HG02870 (cell line): Measurements from ENCODE around the gene PPM1H.
A peak's percentile ranks its signal among the peaks of the same experiment; 100 is the strongest.
"Not testable (repeated sequence)": the region's sequence is repeated elsewhere in the genome, so short reads cannot be mapped to it uniquely, and the experiment has no call there.

ENCODE experiments used
- ATAC-seq: cut with Tn5 transposase; IDR thresholded peaks from one replicate; pipeline ENCODE4 v1.9.1; 2021; ENCODE audit warnings: mild to moderate bottlenecking, moderate library complexity; ENCODE audit not compliant: unreplicated experiment

PPM1H gene

DNA sequence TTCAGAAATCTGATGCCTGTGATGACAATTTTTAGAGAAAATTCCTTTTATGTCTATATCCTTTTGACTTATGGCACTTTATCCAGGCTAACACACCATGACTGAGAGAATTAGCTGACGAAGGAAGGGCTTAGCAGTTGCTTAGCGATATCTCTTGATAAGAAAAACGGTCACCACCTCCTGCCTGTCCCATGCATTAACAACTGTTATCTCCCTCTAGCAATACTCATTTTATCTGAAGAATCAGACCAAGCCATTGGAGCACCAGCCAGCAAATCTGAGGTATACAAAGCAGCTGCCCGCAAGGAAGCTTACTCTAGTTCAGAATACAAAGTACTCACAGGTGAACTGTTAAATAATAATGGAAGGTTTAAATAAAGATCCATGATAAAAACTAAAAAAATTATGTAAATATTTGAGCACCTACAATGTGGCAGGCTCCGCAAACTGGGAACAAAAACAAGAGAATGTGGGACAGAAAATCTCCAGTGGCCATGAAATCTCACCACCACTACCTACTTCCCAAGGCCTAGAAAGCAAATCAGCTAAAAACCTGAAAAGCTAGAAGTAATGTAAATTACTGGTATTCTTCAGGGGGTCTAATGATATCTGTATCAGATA is 24.3 kb downstream of the PPM1H start:
- ATAC-seq = no peak

DNA sequence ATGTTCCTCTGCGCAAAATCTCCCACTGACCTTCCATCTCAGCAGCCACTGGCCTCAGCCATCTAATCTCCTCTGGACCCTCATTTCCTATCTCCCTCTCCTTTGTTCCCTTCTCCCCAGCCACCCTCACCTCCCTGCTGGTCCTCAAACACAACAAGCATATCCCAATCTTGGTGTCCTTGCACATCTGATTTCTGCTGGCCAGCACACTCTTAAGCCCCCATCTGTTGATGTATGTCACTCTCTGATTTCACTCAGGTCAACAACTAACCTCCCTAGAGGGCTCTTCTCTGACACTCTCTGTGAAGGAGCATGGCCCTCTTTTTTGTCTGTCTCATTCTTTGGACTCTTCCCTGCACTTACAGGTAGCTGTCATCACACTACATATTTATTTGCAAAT is 25.6 kb downstream of the PPM1H start:
- ATAC-seq = no peak

DNA sequence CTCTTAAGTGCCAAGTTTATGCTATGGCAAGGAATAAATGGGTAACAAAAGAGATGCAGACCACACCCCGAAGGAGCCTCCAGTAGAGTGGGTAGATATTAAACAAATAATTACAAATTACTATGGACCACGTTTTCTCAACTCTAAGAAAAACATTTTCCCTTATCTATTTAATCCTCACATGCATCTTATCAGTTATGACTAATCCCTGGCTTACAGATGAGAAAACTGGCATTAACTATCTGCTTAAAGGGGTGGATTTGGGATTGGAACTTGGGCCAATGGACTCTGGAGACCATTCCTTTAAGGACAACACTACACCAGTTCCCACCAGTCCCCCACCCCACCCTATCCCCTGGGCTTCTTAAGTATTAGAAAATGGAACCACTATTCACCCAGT is 26.3 kb downstream of the PPM1H start:
- no peak for ATAC-seq

DNA sequence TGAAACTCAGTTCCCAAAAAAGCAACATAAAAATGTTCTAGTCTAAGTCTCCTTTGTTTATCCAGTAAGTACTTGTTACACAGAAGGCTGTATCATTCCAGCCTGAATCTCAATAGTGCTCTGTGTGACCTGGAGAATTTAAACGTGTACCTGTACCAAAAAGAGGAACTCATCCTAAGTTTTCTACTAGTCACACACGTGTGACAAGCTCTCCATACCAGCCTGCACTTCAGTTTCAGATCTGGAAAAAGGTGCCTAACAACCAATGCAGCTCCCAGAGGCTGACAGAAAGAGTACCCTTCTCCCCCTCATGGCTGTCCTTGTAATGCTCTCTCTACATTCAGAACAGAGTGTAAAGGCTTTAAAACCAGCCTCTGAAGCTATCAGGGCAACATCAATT is 27.4 kb downstream of the PPM1H start:
- ATAC-seq = no peak

DNA sequence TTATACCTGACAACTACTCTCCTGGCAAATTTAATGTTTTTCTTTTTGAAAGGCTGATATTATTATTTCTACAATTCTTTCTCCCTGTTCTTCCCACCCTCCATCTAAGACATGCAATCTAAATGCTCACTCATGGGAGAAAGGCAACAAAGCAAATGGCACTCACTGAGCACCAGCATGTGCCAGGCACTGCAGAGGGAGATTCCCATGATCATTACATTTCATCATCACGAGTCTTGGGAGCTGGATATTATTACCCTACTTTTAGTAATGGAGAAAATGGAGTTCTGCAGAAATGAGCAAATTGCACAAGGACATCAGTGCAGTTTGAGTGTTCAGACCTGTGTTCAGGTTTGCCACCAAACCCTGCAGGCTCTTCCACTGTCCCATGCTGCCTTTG is 27.9 kb downstream of the PPM1H start:
- no peak for ATAC-seq

DNA sequence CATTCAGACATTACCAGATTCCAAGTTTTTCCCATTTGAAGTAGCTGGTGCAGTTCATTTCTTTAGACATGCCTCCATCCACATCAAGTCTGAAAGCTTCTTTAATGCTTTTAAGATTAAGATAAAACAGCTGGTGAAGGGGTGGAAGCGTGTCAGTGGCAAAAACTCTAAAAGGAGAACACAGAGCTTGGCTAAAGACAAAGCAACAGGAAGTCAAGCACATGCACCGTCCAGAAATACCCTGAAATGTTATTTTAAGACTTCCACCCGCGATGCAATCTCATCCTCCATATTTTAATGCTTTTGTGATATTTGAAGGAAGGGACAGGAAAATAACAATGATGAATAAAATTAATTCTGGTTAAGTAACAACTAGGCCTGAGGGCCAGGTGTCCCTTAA is 31.8 kb downstream of the PPM1H start:
- ATAC-seq = no peak

DNA sequence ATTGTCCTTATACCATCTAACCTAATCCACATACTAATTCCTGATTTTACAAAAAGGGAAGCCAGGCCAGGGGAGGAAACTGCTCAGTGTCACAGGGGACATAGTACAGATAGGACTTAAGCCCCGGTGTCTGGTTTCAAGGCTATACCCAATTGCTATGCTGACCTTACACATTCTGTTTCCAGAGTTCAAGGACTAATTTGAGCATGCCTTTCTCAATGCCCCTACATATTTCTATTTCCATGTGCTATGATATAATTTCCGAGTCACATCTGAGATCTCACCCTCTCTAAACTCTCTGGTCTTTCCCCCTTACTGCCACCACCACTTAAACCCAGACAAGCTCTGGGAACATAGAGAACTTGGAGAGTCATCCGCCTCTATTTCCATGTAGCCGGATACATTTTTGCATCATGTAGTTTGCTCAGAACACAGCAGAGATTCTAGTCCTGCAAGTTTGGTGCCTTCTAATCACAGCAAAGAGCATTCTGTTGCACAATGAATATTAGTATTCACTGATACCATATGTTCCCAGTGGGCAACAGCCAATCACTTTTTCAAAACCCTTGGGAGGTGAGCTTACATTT is 34.2 kb downstream of the PPM1H start:
- ATAC-seq = no peak

DNA sequence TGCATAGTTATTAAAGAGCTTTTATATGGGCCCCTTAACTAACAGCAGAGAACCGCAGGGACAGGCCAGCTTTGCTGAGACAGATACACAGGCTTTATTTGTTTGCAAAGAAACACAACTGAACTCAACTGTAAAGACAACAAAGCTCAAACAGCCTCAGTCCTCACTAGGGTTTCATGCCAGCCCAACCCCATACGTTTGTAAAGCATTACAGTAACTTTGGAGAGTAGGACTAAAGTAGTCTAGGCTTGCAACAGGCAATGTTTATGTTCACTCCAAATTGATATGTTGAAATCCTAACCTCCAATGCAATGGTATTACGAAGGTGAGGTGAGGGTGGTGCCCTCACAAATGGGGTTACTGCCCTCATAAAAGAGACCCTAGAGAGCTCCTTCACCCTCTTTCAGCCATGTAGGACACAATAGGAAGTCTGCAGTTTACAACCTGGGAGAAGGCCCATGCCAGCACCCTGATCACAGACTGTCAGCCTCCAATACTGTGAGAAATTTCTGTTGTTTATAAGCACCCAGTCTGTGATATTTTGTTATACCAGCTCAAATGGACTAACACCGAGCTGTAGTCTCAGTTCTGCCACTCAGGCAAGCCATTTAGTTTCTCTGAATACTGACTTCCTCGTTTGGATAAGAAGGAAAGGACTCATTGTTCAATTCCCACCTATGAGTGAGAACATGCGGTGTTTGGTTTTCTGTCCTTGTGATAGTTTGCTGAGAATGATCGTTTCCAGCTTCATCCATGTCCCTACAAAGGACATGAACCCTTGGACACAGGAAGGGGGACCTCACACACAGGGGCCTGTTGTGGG is 35.2 kb downstream of the PPM1H start:
- ATAC-seq = no peak

DNA sequence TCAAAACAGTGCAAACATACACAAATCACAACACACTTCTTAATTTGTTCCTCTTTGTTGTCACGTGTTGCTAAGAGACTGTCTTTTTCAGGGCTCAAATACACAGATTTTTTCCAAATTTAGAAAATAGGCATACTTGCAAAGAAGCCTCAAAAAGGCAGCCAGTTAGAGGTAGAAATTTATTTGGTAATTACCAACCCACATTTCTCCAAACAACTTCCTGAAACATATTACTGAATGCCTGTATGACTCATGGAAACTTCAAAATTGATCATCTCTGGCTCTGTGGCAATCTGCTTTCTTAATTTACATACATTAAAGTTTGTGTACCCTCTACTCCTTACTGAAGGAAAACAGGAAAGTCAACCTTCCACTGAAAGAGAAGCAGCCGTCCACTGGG is 36.4 kb downstream of the PPM1H start:
- ATAC-seq = no peak

DNA sequence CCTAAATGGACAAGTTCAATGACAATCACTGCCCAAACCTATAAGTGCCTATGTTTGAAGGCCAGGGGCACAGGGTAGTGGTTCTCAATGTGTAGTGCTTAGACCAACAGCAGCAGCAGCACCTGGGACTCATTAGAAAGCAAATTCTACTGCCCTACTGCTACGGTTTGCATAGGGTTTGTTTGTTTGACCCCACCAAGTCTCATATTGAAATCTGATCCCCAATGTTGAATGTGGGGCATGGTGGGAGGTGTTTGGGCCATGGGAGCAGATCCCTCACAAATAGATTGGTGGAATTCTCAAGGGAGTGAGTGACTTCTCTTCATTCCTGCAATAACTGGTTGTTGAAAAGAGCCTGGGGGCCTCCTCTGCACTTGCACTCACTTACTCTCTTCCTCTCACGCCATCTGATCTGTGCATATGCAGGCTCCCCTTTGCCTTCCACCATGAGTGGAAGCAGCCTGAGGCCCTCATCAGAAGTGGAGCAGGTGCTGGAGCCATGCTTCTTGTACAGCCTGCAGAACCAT is 39.5 kb downstream of the PPM1H start:
- ATAC-seq = no peak

DNA sequence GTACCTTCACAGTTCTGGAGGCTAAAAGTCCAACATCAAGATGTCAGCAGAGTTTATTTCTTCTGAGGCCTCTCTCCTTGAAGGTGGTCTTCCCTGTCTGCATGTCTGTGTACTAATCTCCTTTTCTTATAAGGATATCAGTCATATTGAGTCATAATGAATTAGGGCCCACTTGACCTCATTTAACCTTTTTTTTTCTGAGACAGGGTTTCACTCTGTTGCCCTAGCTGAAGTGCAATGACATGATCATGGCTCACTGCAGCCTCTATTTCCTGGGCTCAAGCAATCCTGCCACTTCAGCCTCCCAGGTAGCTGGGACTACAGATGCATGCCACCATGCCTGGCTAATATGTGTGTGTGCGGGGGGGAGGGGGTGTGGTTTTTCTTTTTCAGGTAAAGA is 41.7 kb downstream of the PPM1H start:
- no peak for ATAC-seq

DNA sequence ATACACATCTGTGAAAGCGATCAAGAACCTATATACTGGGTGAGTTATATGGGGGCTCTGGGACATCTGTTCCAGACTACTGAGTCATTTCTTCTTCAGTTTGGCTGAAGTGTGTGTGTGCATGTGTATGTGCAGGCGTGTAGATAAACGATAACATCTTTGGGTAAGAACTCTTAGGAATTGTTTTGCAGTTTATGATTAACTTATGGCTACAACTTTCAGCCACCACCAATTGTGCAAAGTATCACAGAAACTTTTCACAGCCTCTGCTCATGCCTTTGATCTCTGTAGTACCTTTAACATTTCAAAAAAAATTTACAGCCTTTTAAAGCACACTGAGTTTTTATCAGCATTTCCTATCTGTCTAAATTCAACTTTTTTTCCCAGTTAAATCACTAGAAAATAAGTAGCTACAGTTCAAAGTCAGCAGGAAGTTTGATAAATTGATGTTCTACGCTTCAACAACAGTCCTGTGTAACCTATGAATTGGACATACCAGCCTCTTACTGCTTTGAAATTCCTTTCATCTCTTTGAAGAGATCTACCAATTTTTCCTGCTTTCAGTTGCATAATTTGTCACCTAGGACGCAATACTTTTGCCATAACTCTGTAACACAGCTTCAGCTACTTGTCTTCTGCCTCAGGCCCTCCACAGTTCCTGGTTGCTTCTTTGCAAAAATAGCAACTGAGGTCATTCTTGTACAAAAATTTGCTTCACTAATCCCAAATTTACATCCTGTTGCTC is 43.0 kb downstream of the PPM1H start:
- ATAC-seq = peak; percentile 45

DNA sequence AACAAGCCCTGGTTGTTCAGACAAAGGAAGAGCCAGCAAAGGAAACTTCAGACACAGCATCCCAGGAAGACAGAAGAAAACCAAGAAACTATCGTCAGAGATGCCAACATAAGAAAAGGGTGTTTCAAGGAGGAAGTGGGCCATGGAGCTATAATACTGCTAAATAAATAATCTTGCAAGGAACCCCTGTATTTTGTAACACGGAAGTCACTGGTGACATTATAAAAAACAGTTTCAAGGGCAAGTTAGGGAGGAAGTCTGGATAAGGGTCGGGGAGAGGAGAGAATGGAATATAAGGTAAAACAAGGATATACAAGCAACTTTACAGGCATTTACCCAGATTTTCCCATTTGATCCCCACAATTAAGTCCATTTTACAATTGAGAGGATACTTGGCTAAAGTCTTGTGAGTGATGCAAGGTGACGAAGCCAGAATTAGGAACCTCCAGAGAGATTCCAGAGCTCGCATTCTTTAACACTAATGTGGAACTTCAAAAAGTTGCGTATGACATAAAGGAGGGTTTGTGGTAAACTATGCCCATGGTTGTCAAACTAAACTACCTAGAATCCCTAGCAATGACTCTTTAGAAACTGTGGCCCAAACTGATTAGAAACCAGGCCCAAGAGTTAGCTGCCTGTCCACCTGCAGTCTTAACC is 46.4 kb downstream of the PPM1H start:
- ATAC-seq = no peak

DNA sequence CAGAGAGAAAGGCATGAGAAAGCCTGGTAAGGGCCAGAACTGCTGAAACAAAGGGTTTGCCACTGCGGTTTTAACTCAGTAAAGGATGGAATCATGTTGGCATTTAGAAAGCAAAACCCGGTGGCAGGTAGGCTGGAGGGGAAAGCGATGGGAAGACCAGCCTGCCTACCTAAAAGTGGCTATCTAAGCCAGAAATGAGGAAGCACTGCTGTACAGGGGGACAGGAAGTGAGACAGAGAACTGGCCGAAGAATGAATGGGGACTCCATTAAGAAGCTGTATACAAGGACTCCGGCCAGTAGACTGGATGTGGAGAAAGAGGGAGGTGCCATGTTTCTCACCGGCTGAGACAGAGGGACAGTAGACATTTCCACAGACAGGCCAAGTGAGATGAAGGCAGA is 48.2 kb downstream of the PPM1H start:
- no peak for ATAC-seq

DNA sequence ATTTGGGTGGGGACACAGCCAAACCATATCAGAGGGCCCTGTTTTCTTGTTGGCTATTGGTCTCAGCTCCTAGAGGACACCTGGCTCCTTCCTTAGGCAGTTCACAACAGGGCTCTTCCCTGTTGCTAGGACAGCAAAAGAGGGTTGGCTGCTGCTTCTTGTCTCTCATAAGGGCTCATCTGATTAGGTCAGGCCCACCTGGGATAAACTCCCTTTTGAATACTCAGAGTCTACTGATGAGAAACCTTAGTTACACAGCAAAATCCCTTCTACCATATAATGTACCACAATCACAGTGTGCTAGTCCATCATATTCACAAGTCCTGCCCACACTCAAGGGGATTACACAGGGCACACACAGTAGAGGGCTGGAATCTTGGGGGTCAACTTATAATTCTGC is 49.7 kb downstream of the PPM1H start:
- no peak for ATAC-seq

DNA sequence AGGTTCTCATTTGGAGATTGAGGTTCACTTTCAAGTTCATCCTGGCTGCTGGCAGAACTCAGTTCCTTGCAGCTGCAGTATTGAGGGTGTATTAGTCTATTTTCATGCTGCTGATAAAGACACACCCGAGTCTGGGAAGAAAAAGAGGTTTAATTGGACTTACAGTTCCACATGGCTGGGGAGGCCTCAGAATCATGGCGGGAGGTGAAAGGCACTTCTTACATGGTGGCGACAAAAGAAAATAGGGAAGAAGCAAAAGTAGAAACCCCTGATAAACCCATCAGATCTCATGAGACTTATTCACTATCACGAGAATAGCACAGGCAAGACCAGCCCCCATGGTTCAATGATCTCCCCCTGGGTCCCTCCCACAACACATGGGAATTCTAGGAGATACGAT is 50.1 kb downstream of the PPM1H start:
- ATAC-seq = not testable (repeated sequence)

DNA sequence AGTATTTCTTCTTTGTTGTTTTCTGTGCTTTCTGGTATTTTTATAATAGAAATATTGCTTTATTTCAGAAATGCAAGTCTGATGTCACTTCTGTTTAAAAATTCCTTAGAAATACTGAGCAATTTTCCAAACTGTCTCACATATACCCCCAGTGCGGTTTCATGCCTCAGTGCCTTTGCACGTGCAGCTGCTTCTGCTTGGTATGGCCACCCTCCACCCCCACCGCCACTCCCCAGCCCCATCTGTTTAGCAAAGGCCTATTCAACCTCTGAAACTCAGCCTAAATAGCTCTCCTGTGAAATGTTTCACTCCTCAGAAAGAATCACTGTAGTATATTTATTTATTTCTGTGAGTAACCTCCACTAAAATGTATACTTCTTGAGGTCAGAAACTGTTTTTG is 52.3 kb downstream of the PPM1H start:
- ATAC-seq = peak; percentile 44

DNA sequence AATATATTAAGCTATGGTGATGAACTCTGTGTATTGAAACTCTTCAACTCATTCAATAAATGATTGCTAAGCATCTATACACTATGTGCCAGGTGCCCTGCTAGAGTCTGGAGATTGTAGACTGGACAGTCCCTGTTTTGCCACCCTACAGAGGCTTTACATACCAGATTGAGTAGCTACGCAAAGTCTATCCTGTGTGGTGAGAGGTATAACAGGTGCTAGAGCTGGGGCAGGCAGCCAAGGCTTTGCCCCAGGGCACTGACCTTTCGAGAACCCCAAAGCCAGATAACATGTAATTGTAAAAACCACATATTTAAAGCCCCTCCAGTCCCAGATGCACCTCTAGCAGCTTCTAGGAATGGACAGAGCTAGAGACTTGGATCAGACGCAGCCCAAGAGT is 52.8 kb downstream of the PPM1H start:
- ATAC-seq = peak; percentile 32

DNA sequence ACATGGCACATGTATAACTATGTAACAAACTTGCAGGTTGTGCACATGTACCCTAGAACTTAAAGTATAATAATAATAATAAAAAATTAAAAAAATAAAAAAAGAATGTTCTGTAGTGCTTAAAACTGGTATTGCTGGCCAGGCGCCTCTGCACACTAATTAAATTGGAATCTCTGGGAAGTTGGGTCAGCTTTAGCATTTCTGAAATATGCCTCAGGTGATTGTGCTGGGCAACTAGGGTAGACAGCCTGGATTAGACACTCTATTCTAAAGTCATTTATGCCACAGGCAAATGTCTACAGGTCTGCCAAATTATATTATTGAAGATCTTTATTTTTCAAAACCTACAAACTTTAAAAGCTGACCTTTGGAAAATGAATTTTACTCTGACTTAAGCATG is 55.3 kb downstream of the PPM1H start:
- ATAC-seq = no peak

DNA sequence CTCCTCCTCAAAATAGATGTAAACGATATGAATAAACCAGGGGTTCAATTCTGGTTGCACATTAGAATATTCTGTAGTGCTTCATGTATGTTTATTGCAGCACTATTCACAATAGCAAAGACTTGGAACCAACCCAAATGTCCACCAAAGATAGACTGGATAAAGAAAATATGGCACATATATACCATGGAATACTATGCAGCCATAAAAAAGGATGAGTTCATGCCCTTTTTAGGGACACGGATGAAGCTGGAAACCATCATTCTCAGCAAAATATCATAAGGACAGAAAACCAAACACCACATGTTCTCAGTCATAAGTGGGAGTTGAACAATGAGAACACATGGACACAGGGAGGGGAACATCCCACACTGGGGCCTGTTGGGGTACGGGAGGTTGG is 55.7 kb downstream of the PPM1H start:
- ATAC-seq = not testable (repeated sequence)

DNA sequence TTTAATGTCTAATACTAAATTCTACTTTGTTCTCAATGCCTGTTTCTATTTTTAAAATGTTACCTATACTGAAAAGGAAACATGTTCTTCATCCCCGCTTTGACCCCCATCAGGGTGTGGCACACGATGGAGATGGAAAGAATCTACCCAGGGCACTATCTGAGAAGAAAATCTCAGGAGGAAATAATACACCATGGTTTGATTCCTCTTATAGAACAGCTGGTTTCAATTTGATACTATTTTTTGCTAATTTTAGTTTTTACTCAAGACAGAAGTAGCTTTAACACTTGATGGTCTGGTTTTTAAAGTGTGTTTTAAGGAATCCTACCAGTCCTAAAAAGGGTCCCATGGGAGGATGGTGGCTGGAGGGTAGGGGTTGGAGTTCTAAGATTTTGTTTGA is 56.7 kb downstream of the PPM1H start:
- no peak for ATAC-seq
